GM21576 (cell line): ENCODE results near the gene BPTF.
"Not testable (repeated sequence)": the region's sequence is repeated elsewhere in the genome, so short reads cannot be mapped to it uniquely, and the experiment has no call there.

Experiments used
- ATAC-seq: cut with Tn5 transposase; IDR thresholded peaks from one replicate; pipeline ENCODE4 v1.9.1; 2021; ENCODE audit warnings: mild to moderate bottlenecking, moderate library complexity; ENCODE audit not compliant: unreplicated experiment

BPTF gene, protein sequence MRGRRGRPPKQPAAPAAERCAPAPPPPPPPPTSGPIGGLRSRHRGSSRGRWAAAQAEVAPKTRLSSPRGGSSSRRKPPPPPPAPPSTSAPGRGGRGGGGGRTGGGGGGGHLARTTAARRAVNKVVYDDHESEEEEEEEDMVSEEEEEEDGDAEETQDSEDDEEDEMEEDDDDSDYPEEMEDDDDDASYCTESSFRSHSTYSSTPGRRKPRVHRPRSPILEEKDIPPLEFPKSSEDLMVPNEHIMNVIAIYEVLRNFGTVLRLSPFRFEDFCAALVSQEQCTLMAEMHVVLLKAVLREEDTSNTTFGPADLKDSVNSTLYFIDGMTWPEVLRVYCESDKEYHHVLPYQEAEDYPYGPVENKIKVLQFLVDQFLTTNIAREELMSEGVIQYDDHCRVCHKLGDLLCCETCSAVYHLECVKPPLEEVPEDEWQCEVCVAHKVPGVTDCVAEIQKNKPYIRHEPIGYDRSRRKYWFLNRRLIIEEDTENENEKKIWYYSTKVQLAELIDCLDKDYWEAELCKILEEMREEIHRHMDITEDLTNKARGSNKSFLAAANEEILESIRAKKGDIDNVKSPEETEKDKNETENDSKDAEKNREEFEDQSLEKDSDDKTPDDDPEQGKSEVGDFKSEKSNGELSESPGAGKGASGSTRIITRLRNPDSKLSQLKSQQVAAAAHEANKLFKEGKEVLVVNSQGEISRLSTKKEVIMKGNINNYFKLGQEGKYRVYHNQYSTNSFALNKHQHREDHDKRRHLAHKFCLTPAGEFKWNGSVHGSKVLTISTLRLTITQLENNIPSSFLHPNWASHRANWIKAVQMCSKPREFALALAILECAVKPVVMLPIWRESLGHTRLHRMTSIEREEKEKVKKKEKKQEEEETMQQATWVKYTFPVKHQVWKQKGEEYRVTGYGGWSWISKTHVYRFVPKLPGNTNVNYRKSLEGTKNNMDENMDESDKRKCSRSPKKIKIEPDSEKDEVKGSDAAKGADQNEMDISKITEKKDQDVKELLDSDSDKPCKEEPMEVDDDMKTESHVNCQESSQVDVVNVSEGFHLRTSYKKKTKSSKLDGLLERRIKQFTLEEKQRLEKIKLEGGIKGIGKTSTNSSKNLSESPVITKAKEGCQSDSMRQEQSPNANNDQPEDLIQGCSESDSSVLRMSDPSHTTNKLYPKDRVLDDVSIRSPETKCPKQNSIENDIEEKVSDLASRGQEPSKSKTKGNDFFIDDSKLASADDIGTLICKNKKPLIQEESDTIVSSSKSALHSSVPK (N-terminal part only)

DNA sequence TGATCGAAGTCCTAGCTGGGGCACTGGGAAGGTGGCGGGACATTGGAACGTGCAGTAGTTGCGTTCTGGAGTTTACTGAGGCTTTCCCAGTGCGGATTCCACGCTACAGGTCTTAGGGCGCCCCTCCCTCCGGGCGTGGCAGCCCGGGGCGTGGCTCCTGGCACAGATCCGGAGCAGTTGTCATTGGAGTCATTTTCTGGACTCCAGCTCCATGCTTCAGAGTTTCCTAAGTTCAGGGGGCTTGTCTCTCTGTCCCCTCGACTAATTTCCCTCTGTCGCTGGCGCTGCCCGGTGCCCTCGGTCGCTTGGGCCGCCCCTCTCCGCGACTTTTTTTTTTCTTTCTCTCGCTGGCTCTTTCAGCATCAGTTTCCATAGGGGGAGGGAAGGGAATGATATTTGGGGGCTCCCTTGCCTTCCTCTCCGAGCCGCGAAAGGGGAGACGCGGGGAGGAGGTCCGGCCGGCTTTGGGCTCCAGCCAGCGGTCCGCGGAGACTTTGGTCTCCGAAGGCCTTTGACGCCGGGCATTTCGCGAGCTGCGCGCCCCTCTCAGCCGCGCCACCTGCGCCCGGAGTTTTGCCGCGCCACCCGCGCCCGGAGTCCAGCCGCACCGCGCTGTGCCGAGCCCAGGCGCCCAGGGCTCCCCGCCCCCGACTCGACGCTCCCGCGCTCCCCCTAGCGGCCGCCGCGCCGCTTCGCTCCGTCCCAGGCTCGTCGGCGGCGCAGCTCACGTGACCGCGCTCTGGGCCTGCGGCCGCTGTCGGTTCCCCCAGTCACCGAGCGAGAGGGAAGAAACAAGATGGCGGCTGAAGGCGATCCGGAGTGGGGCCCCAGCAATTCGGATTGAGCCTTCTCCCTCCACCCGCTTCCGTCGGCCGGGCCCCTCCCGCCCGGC is at the start of gene BPTF:
Gene BPTF, plus strand, starts transcription at position 769 of the 892 bp plus-strand sequence. CDS start 222 bp downstream, outside the sequence.
- peak; percentile 74 for ATAC-seq

DNA sequence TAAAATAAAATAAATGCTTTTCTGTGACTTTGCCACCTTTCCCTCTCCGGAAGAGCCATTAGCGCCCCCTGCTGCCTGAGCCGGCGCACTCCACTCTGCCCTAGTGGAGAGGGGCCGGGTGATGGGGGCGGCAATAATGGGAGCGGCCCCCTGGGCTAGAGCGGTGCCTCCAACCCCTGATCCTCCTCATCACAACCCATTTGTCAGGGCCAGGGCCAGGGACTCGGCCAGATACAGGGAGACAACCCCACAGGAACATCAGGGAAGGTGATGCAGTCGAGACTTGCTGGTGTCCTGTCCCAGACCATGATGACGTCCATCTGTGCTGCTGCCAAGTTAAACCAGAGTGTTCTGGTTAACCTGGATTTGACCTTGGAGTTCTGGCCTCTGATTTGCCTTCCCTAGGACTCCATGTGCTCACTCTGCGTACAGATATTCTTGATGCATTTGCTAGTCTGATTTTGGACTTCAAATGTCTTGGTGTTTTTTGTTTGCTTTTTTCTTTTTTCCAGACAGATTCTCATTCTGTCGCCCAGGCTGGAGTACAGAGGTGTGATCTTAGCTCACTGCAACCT is 46.1 kb upstream of the BPTF start:
- ATAC-seq, result no peak

DNA sequence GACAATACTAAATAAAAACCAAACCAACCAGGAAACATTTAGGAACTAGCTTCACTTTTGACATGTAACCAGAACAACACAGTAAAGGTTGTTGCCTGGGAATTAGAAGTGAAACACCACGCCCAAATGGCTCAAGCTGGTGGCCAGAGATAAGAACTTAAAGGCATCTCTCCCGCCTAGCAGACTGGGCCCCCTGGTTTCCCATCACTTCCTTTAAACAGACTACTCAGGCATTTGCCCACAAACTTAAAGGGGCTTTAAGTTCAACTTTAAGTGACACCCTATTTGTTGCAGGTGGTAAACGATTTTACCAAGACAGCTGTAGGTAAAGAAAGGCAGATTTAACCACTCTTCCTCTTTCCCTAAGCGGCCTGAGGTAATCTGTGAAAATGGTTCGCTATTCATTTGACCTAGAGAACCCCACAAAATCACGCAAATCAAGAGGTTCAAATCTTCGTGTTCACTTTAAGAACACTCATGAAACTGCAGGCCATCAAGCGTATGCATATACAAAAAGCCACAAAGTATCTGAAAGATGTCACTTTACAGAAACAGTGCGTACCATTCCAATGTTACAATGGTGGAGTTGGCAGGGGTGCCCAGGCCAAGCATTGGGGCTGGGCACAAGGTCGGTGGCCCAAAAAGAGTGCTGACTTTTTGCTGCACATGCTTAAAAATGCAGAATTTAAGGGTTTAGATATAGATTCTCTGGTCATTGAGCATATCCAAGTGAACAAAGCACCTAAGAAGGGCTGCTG is 40.8 kb upstream of the BPTF start:
- ATAC-seq, result no peak

DNA sequence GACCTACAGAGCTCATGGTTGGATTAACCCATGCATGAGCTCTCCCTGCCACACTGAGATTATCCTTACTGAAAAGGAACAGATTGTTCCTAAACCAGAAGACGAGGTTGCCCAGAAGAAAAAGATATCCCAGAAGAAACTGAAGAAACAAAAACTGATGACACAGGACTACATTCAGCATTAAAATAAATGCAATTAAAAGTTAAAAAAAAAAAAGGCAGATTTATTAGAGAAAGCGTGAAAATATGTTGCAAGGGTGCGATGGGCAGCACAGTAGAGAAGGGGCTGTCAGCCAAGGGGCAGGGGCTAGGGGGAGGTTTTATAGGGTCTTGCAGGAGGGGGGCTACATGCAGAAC is 40.2 kb upstream of the BPTF start:
- no peak for ATAC-seq

DNA sequence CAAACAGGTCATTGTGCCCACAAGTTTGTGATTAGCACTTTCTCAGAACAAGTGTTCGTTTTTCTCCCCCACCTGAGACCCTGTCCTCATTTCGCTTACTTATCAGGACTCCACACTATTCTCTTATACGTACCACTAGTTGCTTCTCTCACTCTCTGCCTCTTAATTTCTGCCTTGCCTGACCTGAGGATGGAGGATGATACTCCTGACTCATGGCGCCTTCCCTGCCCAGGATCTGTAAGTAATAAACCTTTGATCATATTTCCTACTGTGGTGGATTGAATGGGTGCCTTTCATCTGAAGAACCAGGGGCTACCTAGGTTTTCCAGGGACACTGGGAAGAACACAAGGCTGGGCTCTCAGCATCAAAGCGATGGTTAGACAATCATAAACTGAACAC is 39.8 kb upstream of the BPTF start:
- no peak for ATAC-seq

DNA sequence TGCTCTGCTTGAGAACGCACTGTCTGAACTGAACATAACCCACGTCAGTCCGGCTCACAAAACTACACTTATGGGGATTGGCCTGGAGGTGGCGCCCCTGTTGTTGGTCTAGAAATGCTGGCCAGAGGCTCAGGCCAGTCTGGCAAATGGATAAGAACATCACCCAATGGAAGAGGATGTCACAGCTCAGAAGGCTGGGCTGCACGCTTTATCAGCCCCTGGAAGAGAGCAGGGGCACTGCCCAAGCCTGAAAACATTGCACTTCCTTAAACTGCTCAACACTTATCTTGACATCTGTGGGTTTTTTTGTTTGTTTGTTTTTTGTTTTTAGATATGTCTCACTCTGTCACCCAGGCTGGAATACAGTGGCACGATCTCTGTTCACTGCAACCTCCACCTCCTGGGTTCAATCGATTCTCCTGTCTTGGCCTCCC is 24.8 kb upstream of the BPTF start:
- ATAC-seq, result peak; percentile 87

DNA sequence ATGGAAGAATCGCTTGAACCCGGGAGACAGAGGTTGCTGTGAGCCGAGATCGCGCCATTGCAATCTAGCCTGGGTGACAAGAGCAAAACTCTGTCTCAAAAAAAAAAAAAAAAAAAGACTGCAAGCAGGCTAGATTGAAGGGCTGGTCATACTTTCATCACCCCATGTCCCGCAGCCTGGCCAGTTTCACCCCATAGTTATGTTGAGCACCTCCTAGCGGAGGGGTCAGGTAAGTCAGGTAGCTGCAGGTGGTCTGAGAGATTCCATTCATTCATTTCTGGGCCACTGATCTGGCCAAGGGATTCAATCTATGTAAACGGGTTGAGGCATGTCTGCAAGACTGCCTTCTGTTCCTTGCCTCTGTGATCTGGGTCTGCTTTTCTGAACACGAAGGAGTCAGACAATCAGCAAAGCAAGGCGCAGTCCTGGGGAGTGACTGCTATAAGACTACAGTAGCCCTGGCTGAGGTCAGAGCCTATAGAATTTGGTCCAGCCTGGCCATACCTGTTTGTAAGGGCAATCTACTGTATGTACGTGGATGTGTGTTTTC is 23.6 kb upstream of the BPTF start:
- ATAC-seq, result no peak

DNA sequence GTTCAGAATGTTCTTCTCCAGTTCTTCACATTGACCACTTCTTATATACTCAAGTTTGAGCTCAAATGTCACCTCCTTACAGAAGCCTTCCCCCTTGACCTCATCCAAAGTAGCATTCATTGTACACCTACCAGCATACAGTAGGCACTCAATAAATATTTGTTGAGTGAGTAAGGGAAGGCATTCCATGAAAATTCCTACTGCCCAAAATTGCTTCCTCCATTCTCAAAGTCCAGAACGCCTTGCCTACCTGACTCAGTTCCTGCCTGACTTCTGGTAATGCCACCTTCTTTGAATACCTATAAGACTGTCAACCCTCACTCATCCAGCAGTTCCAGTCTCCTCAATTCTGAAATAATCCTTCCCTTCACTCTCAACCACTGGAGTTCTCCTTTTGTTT is 14.8 kb upstream of the BPTF start:
- no peak for ATAC-seq

DNA sequence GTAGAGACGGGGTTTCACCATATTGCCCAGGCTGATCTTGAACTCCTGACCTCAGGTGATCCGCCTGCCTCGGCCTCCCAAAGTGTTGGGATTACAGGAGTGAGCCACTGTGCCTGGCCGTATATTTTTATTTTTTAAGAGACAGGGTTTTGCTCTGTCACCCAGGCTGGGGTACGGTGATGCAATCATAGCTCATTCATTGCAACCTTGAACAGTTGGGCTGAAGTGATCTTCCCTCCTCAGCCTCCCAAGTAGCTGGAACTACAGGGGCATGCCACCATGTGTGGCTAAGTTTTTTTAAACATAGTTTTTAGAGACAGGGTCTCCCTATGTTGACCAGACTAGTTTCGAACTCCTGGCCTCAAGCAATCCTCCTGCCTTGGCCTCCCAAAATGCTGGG is 12.9 kb upstream of the BPTF start:
- not testable (repeated sequence) for ATAC-seq

DNA sequence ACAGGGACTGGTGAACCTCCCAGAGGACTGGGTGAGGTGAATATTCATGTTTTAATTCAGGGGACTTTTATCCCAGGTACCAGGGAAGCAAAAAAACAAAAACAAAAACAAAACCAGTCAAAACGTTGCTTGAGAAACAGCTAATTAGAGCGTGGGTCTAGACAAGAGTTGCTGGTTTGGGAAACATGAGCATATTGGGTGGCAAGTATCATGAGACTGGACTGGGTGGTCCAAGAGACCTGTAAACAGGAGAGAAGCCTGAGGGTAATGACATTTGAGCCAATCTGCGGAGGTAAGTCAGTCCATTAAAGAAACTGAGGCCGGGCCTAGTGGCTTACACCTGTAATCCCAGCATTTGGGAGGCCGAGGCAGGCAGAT is 11.5 kb upstream of the BPTF start:
- no peak for ATAC-seq

DNA sequence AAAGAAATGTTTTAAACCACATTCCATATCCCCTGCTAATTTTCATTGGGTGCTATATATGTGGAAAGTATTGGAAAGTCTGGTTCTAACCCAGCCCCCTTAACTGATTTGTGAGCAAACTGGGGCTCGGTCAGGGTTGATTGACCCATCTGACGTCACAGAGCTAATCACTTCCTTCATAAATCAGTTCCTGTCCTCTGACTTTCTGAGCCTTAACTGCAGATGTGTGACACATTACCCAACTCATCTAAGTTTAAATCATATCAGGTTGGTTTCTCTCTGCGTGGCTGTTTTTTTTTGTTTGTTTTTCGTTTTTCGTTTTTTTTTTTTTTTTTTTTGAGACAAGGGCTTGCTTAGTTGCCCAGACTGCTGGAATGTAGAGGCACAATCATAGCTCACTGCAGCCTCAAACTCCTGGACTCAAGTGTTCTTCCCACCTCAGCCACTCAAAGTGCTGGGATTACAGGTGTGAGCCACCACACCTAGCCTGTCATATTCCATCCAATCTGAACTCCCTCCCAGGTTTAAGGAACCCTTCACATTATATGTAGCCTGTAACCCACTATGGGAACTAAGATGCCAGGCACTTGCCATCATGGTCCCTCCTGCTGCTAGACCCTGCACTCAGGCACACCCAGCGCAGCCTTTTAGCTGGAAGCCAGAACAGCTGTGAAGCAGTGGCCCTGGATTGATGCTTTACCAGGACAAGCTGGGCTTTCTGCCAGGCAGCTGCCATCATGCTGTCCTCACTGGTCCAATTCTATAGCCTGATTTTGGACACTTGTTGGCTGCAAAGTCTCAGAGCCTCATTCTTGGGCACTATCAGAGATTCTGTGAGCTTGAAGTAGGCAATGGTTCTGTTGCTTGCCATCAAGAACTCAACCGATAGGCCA is 6.9 kb upstream of the BPTF start:
- ATAC-seq, result peak; percentile 70

DNA sequence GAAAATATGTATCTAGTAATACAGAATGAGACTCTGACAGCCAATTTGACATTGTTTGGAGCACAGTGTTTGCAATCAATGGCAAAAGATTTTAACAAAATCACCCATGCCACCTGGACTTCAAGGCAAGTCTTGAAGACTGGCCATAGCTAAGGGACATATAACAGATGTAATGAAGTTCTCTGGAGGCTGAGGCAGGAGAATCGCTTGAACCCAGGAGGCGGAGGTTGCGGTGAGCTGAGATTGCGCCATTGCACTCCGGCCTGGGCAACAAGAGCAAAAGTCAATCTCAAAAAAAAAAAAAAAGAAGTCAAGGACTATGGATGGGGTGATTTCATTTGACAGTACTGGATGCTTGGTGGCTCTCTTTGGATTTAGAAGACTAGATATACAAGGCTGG is 5.6 kb upstream of the BPTF start:
- ATAC-seq, result no peak

DNA sequence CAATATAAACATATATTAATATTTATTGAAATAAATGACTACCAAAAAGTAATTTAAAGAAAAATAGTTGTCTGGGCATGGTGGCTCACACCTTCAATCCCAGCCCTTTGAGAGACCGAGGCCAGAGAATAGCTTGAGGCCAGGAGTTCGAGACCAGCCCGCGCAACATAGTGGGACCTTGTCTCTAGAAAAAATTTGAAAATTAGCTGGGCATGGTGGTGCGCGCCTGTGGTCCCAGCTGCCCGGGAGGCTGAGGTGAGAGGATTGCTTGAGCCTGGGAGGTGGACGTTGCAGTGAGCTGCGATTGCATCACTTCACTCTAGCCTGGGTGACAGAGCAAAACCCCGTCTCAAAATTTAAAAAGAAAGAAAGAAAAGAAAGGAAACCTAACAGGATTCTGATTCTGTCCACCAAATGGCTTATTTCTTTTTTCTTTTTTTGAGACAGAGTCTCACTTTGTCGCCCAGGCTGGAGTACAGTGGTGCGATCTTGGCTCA is 3.4 kb upstream of the BPTF start:
- no peak for ATAC-seq

DNA sequence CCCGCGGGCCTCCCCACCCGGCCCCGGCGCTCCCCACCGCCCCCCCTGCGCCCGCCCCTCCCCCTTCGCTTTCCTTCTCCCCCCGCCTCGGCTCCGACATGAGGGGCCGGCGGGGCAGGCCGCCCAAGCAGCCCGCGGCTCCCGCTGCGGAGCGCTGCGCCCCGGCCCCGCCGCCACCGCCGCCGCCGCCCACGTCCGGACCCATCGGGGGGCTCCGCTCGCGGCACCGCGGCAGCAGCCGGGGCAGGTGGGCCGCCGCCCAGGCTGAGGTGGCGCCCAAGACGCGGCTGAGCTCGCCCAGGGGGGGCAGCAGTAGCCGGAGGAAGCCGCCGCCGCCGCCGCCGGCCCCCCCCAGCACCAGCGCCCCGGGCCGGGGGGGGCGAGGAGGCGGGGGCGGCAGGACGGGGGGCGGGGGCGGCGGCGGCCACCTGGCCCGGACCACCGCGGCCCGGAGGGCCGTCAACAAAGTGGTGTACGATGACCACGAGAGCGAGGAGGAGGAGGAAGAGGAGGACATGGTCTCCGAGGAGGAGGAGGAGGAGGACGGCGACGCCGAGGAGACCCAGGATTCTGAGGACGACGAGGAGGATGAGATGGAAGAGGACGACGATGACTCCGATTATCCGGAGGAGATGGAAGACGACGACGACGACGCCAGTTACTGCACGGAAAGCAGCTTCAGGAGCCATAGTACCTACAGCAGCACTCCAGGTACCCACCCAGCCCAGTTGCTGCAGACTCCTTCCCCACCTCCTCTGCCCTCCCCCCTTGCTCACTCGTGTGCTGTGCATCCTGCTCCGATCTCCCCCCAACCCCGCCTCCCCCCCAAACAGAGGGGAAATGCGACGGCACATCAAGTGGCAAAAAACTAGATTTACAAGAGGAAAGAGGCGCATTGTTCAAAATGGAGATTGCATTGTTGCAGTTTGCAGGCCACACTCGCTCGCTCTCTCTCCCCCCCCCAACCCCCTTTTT is 611 bp downstream of the BPTF start:
- peak; percentile 34 for ATAC-seq

DNA sequence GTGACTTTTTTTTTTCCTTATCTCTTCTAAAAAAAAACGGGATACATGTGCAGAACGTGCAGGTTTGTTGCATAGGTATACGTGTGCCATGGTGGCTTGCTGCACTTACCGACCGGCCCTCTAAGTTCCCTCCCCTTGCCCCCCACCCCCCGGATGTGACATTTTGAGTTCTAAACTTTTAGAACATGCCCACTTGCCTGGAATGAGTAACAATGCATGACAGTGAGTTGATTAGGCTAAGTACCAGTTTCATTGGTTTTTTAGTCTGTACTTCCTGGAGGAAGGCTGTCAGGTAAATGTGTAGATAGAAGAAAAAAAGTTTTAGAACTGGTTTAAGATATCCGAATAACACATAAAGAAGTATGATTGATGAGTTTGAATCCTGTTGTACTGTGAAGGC is 4.0 kb downstream of the BPTF start:
- ATAC-seq, result no peak

DNA sequence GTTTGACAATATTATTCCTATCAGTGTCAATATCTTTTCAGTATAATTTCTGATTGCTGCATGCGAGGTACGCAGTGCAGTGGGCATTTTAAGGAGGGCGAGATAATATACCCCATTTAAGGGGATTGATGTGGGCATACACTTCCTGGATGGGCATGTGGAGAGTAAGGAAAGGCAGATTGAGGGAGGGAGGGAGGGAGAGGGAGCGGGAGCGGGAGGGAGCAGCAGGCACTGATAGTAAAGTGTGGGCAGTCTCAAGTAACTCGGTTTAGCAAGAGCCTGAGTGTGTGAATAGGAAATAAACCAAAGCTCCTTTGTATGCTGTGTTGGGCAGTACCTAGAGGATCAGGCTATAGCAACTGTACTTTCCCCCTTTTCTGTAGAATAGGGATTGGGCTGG is 5.1 kb downstream of the BPTF start:
- ATAC-seq, result no peak

DNA sequence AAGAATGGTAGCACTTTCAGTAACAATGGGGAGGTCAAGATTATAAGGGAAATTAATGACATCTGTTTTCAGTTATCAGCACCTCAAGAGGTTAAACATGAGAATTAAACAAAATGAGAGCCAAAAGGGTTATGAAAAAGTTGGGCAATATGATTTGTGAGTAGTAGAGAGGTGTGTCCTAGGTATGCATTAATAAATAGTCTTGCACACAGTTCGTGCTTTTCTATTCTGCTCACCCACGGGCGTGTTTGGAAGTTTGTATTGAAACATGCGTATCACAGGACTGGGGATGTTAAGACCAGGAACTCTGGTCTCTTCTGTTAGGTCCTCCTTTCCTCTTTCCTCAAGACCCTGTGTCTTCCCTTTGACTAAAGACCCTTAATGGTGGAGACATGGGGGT is 6.0 kb downstream of the BPTF start:
- ATAC-seq, result no peak
